HEK293T (cell line): Measurements from ENCODE around the gene XG.

Experiments
- ARNT ChIP-seq: fragments of 450-650 bp; IDR thresholded peaks from 2 replicates; pipeline ENCODE4 v1.6.1; 2017; ENCODE audit warnings: mild to moderate bottlenecking
- BHLHE40 ChIP-seq: fragments of 450-650 bp; IDR thresholded peaks from 2 replicates; pipeline ENCODE4 v1.6.1; 2016; ENCODE audit warnings: mild to moderate bottlenecking, moderate library complexity, borderline replicate concordance
- CTBP1 ChIP-seq: fragments of 450-650 bp; IDR thresholded peaks from 2 replicates; pipeline ENCODE4 v1.6.1; 2016; ENCODE audit warnings: borderline replicate concordance
- ELF4 ChIP-seq: fragments of 450-650 bp; IDR thresholded peaks from 2 replicates; pipeline ENCODE4 v1.6.1; 2017; ENCODE audit warnings: antibody characterized with exemption
- FOXK2 ChIP-seq: fragments of 450-650 bp; IDR thresholded peaks from 2 replicates; pipeline ENCODE4 v1.6.1; 2016; ENCODE audit warnings: mild to moderate bottlenecking
- HDGF ChIP-seq: fragments of 450-650 bp; IDR thresholded peaks from 2 replicates; pipeline ENCODE4 v1.6.1; 2017; ENCODE audit warnings: antibody characterized with exemption, borderline replicate concordance
- L3MBTL2 ChIP-seq: fragments of 450-650 bp; conservative IDR thresholded peaks from 2 replicates; pipeline ENCODE4 v1.6.1; 2016; ENCODE audit warnings: mild to moderate bottlenecking
- LEF1 ChIP-seq: fragments of 450-650 bp; IDR thresholded peaks from 2 replicates; pipeline ENCODE4 v1.6.1; 2017; ENCODE audit warnings: mild to moderate bottlenecking, borderline replicate concordance
- NFRKB ChIP-seq: fragments of 450-650 bp; IDR thresholded peaks from 2 replicates; pipeline ENCODE4 v1.6.1; 2016; ENCODE audit warnings: mild to moderate bottlenecking, moderate library complexity
- SUZ12 ChIP-seq: fragments of 450-650 bp; IDR thresholded peaks from 2 replicates; pipeline ENCODE4 v1.6.1; 2016; ENCODE audit warnings: mild to moderate bottlenecking
- TARDBP ChIP-seq: fragments of 450-650 bp; IDR thresholded peaks from 2 replicates; pipeline ENCODE4 v1.6.1; 2016
- ZNF384 ChIP-seq: fragments of 450-650 bp; IDR thresholded peaks from 2 replicates; pipeline ENCODE4 v1.6.1; 2016
- TF ChIP-seq, protein P1 (sequence below): fragments of 450-650 bp; IDR thresholded peaks from 2 replicates; pipeline ENCODE4 v1.6.1; 2016

DNA sequence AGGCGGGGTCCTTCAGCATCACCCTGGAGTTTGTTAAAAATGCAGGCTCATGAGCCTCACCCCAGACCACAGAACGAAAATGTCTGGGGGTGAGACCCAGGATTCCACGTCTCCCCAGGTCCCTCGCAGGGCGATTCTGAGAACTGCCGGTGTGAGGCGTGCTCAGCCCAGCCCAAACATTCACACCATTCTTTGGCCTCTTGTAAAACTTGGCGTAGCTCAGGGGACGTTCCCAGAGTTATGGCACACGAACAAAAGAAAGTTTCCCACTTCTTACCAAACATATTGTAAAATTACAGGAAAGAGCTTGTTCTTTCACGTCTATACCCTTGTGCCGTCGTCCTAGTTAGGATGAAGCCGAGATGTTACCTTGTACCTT lies 47.9 kb upstream of the XG start:
- TF ChIP-seq FOXK2 (no peak), HDGF (no peak), NFRKB (no peak), BHLHE40 (no peak), ELF4 (no peak), TARDBP (no peak), SUZ12 (no peak), L3MBTL2 (no peak), ZNF384 (no peak), ARNT (no peak), CTBP1 (no peak), LEF1 (no peak)
- TF ChIP-seq, protein P1, sequence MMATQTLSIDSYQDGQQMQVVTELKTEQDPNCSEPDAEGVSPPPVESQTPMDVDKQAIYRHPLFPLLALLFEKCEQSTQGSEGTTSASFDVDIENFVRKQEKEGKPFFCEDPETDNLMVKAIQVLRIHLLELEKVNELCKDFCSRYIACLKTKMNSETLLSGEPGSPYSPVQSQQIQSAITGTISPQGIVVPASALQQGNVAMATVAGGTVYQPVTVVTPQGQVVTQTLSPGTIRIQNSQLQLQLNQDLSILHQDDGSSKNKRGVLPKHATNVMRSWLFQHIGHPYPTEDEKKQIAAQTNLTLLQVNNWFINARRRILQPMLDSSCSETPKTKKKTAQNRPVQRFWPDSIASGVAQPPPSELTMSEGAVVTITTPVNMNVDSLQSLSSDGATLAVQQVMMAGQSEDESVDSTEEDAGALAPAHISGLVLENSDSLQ = no peak
